Ascending aorta (tissue), 2 donors: Measurements from ENCODE around the gene IGSF11. TPM values are rescaled to one million over a fixed set of nuclear protein-coding genes. Genes with fewer than 3 reads are reported as not detected.
"Not testable (repeated sequence)": the region's sequence is repeated elsewhere in the genome, so short reads cannot be mapped to it uniquely, and the experiment has no call there.

ENCODE experiments used
- DNase-seq, 2 donors: peaks; one replicate each; pipeline ENCODE4 v3.0.0-alpha.2; 2019; ENCODE audit warnings: low spot score in 2 of 2
- H3K27ac ChIP-seq, 2 donors: fragments of 200-600 bp; sonication (generic); one replicate each; pipeline ENCODE4 v1.5.1; 2016 to 2017; ENCODE audit warnings: mild to moderate bottlenecking in 1 of 2
- H3K27me3 ChIP-seq: fragments of 200-600 bp; sonication (generic); one replicate; pipeline ENCODE4 v1.5.1; 2017
- H3K36me3 ChIP-seq, 2 donors: fragments of 200-600 bp; sonication (generic); one replicate each; pipeline ENCODE4 v1.5.1; 2016
- H3K4me1 ChIP-seq, 2 donors: fragments of 200-600 bp; sonication (generic); one replicate each; pipeline ENCODE4 v1.5.1; 2016 to 2017; ENCODE audit warnings: mild to moderate bottlenecking in 1 of 2
- H3K4me3 ChIP-seq, 2 donors: fragments of 200-600 bp; sonication (generic); one replicate each; pipeline ENCODE4 v1.5.1; 2016 to 2017; ENCODE audit warnings: mild to moderate bottlenecking in 1 of 2
- H3K9me3 ChIP-seq, 2 donors: fragments of 200-600 bp; sonication (generic); one replicate each; pipeline ENCODE4 v1.5.1; 2016
- intact Hi-C: fragments of 100-400 bp; cut with DNase I; formaldehyde crosslinking; loops from one replicate; pipeline ENCODE4 v1.15.1; 2023
- total RNA-seq: library from RNA; depleted of rRNA; stranded (reverse); fragments of >200 nt; gene quantifications from one replicate; pipeline ENCODE4 v1.1.0, GENCODE V29; 2016
- TF ChIP-seq, protein P1 (sequence below), 3 experiments: fragments of 200-600 bp in 2 of 3; fragments of 450-650 bp in 1 of 3; sonication (generic) in 2 of 3; IDR thresholded peaks; one replicate each; pipeline ENCODE4 v1.5.1; 2016 to 2019; ENCODE audit warnings: antibody characterized with exemption in 3 of 3, mild to moderate bottlenecking in 1 of 3, moderate library complexity in 1 of 3

The IGSF11 gene, protein sequence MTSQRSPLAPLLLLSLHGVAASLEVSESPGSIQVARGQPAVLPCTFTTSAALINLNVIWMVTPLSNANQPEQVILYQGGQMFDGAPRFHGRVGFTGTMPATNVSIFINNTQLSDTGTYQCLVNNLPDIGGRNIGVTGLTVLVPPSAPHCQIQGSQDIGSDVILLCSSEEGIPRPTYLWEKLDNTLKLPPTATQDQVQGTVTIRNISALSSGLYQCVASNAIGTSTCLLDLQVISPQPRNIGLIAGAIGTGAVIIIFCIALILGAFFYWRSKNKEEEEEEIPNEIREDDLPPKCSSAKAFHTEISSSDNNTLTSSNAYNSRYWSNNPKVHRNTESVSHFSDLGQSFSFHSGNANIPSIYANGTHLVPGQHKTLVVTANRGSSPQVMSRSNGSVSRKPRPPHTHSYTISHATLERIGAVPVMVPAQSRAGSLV
- total RNA-seq = not detected

DNA sequence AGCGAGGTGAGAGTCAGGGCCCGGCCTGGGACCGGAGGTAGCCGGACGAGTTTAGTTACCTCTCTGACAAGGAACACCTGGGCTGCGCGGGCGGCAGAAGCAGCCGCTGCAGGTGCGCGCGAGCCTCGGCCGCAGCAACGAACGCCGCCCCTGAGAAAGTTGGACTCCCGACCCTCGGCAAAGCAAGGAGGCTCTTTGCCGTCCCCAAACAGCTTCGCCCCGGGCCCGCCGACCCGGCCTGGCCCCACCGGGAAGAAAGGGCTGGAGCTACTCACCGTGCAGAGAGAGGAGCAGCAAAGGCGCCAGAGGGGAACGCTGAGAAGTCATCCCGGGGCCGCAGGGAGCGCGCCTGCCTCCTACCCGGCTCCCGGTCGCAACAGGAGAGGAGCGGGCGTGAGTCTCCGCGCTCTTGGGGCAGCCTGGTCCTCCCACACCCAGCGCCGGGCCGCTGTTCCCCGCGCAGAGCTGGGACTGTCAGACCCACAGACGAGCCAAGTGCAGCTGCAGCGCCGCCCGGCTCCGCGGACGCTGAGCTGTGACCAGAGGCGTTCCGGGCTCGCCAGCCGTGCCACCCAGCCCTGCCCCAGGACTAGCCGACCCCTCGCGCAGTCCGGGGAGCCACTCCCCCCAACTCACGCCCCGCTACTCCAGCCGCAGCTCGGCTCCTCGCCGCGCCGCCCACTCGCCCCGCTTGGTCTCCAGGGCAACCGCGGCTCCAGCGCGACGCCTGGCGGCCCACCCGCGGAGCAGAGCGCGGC, at the start of gene IGSF11:
IGSF11 (minus strand) TSS at position 591 of the 758 bp plus-strand sequence; CDS start at position 327, 264 bp downstream.
- no peak within 1 kb of the TSS for H3K27ac ChIP-seq
- DNase-seq = no peak
- H3K9me3 ChIP-seq = no peaks in the 10 kb centered on the region
- H3K4me1 ChIP-seq = no peaks in the 10 kb centered on the region
- TF ChIP-seq, protein P1, sequence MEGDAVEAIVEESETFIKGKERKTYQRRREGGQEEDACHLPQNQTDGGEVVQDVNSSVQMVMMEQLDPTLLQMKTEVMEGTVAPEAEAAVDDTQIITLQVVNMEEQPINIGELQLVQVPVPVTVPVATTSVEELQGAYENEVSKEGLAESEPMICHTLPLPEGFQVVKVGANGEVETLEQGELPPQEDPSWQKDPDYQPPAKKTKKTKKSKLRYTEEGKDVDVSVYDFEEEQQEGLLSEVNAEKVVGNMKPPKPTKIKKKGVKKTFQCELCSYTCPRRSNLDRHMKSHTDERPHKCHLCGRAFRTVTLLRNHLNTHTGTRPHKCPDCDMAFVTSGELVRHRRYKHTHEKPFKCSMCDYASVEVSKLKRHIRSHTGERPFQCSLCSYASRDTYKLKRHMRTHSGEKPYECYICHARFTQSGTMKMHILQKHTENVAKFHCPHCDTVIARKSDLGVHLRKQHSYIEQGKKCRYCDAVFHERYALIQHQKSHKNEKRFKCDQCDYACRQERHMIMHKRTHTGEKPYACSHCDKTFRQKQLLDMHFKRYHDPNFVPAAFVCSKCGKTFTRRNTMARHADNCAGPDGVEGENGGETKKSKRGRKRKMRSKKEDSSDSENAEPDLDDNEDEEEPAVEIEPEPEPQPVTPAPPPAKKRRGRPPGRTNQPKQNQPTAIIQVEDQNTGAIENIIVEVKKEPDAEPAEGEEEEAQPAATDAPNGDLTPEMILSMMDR (IDR thresholded peaks at IDR 0.05) = peak in 2 of 3 experiments; percentile 34 to 38
- intact Hi-C loops = loop anchor here (1.0 kb wide), 1 partner anchor 150 kb away; no protein-coding TSS in a partner anchor
- no peaks in the 10 kb centered on the region for H3K36me3 ChIP-seq
- peak within 1 kb of the TSS; percentile 56 to 72 for H3K4me3 ChIP-seq
- H3K27me3 ChIP-seq = no peaks in the 10 kb centered on the region

DNA sequence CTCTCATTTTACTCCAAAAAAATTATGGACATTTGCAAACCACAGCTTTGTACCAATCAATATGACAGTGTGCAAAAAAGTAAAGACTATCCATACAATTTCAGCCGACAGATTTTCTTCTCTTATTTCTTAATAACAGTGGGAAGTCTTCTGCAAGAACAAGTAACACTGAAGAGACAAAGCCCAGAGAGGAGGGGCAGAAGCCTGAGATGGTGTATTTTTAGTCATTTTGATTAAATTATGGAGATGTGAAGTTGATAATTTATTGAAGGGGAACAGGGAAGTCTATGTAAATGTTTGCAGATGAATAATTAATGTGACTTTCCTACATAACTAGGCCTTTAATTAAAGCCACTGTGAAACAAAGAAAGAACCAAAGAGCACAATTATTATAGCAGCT, 45.7 kb upstream of the IGSF11 start:
- no peak overlapping the region for H3K27ac ChIP-seq
- no peaks in the 10 kb centered on the region for H3K36me3 ChIP-seq
- intact Hi-C loops = no loop called here
- H3K9me3 ChIP-seq = peaks cover 0 to 3% of the 10 kb centered on the region in 2 donors
- no peaks in the 10 kb centered on the region for H3K4me1 ChIP-seq
- TF ChIP-seq, protein P1 (IDR thresholded peaks at IDR 0.05) = no peak
- H3K27me3 ChIP-seq = no peaks in the 10 kb centered on the region
- no peak overlapping the region for H3K4me3 ChIP-seq
- no peak for DNase-seq

DNA sequence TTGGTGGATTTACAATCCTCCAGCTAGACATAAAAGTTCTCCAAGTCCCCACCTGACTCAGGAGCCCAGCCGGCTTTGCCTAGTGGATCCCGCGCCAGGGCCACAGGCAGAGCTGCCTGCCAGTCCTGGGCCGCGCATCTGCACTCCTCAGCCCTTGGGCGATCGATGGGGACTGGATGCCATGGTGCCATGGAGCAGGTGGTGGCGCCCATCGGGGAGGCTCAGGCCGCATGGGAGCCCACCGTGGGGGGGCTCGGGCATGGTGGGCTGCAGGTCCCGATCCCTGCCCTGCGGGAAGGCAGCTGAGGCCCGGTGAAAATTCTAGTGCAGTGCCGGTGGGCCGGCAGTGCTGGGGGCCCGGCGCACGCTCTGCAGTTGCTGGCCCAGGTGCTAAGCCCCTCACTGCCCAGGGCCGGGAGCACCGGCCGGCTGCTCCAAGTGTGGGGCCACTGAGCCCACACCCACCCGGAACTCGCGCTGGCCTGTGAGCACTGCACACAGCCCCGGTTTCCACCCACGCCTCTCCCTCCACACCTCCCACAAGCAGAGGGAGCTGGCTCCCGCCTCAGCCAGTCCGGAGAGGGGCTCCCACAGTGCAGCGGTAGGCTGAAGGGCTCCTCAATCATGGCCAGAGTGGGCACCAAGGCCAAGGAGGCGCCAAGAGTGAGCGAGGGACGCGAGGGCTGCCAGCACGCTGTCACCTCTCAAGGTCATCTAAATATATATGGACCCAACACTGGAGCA, 38.8 kb upstream of the IGSF11 start:
- Histone ChIP-seq H3K9me3 (peaks cover 0 to under 1% of the 10 kb centered on the region in 2 donors), H3K4me1 (no peaks in the 10 kb centered on the region), H3K36me3 (no peaks in the 10 kb centered on the region), H3K27ac (no peak overlapping the region), H3K27me3 (no peaks in the 10 kb centered on the region), H3K4me3 (no peak overlapping the region)
- TF ChIP-seq, protein P1 (IDR thresholded peaks at IDR 0.05) = no peak
- intact Hi-C loops = no loop called here
- DNase-seq = no peak

DNA sequence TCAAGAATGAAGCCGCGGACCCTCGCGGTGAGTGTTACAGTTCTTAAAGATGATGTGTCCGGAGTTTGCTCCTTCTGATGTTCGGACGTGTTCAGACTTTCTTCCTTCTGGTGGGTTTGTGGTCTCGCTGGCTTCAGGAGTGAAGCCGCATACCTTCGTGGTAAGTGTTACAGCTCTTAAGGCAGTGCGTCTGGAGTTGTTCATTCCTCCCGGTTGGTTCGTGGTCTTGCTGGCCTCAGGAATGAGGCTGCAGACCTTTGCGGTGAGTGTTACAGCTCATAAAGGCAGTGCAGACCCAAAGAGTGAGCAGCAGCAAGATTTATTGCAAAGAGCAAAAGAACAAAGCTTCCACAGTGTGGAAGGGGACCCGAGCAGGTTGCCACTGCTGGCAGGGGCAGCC, 37.8 kb upstream of the IGSF11 start:
- H3K9me3 ChIP-seq, H3K27me3 ChIP-seq, H3K4me3 ChIP-seq, H3K4me1 ChIP-seq, H3K27ac ChIP-seq, DNase-seq, intact Hi-C loops, H3K36me3 ChIP-seq: not testable (repeated sequence)

DNA sequence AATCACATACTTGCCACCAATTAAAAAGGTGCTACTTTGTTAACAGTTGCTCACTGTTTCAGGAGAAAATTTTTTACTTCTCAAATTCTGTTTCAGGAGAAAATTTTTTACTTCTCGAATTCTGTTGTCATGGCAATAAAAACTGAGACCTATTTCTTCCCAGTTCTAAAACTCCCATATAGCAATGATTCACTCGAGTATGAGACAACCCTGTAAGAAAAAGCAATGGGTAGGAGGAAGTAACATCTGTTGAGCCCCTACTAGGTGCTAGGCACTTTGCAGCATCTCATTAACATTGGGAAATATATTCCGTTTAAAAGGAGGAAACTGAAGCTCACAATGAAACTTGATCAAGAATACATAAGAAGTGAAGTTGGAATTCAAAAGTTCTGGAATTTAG, 35.1 kb upstream of the IGSF11 start:
- H3K27me3 ChIP-seq = no peaks in the 10 kb centered on the region
- H3K9me3 ChIP-seq = no peaks in the 10 kb centered on the region
- no peaks in the 10 kb centered on the region for H3K36me3 ChIP-seq
- no peaks in the 10 kb centered on the region for H3K4me1 ChIP-seq
- TF ChIP-seq, protein P1 (IDR thresholded peaks at IDR 0.05) = no peak
- no peak for DNase-seq
- intact Hi-C loops = no loop called here
- no peak overlapping the region for H3K4me3 ChIP-seq
- no peak overlapping the region for H3K27ac ChIP-seq
